ENCODE data around the gene MAN1C1.

- TF ChIP-seq, protein P1, sequence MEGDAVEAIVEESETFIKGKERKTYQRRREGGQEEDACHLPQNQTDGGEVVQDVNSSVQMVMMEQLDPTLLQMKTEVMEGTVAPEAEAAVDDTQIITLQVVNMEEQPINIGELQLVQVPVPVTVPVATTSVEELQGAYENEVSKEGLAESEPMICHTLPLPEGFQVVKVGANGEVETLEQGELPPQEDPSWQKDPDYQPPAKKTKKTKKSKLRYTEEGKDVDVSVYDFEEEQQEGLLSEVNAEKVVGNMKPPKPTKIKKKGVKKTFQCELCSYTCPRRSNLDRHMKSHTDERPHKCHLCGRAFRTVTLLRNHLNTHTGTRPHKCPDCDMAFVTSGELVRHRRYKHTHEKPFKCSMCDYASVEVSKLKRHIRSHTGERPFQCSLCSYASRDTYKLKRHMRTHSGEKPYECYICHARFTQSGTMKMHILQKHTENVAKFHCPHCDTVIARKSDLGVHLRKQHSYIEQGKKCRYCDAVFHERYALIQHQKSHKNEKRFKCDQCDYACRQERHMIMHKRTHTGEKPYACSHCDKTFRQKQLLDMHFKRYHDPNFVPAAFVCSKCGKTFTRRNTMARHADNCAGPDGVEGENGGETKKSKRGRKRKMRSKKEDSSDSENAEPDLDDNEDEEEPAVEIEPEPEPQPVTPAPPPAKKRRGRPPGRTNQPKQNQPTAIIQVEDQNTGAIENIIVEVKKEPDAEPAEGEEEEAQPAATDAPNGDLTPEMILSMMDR (IDR thresholded peaks at IDR 0.05 in 2 of 3, conservative IDR thresholded peaks at IDR 0.05 in 1 of 3; ENCODE audit: control insufficient read depth in 2 of 3, extremely low read depth in 1 of 3, insufficient read depth in 1 of 3, low read depth in 3 of 3, low read length in 3 of 3) = no peak
- no peak for TF ChIP-seq SREBF2 (IDR thresholded peaks at IDR 0.05; ENCODE audit: low read length)
- no peak for TF ChIP-seq EZH2 (IDR thresholded peaks at IDR 0.05; ENCODE audit: borderline replicate concordance, control insufficient read depth, low read depth, low read length)
- TF ChIP-seq NFYB (IDR thresholded peaks at IDR 0.05; ENCODE audit: insufficient read depth, low read depth, low read length) = no peak
Observed at GRCh38 chr1:25757151-25757845, 140.7 kb downstream of the MAN1C1 start.

Measured in GM12878 (cell line).